Umbilical cord (tissue), 2 donors: ENCODE measurements around the gene NPIPB6. TPM values are rescaled to one million over a fixed set of nuclear protein-coding genes. Genes with fewer than 3 reads are reported as not detected.
"Not testable (repeated sequence)": the region's sequence is repeated elsewhere in the genome, so short reads cannot be mapped to it uniquely, and the experiment has no call there.

Experiments used
- DNase-seq: peaks from one replicate; pipeline ENCODE4 v3.0.0-alpha.2; 2015; ENCODE audit warnings: low spot score
- total RNA-seq: library from RNA; depleted of rRNA; stranded (reverse); fragments of >200 nt; gene quantifications from one replicate; pipeline ENCODE4 v1.2.3, GENCODE V29; 2014; ENCODE audit warnings: low replicate concordance; ENCODE audit not compliant: insufficient read depth

Gene NPIPB6
- not detected for total RNA-seq

- not testable (repeated sequence) for DNase-seq
Measured at GRCh38 chr16:28363408-28363807, at the start of gene NPIPB6. Gene NPIPB6, minus strand, starts transcription at chr16:28363508. Its CDS starts 686 bp downstream, at chr16:28362822.

GRCh38 chr16:28403220-28404072, 40.1 kb upstream of the NPIPB6 start, which contains the start of gene EIF3CL:
Gene EIF3CL, minus strand, starts transcription at chr16:28403841. Its CDS starts 223 bp downstream, at chr16:28403618.
- DNase-seq, result not testable (repeated sequence)

- not testable (repeated sequence) for DNase-seq
Measured at GRCh38 chr16:28392054-28392453, 28.7 kb upstream of the NPIPB6 start.

GRCh38 chr16:28382177-28382867, 19.0 kb upstream of the NPIPB6 start:
- not testable (repeated sequence) for DNase-seq

GRCh38 chr16:28377822-28378221, 14.5 kb upstream of the NPIPB6 start:
- not testable (repeated sequence) for DNase-seq

- not testable (repeated sequence) for DNase-seq
Measured at GRCh38 chr16:28377108-28377625, 13.9 kb upstream of the NPIPB6 start.

GRCh38 chr16:28375115-28375514, 11.8 kb upstream of the NPIPB6 start:
- DNase-seq, result not testable (repeated sequence)

- not testable (repeated sequence) for DNase-seq
Measured at GRCh38 chr16:28374281-28374680, 11.0 kb upstream of the NPIPB6 start.

- not testable (repeated sequence) for DNase-seq
Measured at GRCh38 chr16:28367926-28368325, 4.6 kb upstream of the NPIPB6 start.

GRCh38 chr16:28364268-28365173, 1.2 kb upstream of the NPIPB6 start:
- DNase-seq, result not testable (repeated sequence)

- DNase-seq, result not testable (repeated sequence)
Measured at GRCh38 chr16:28362600-28362999, 708 bp downstream of the NPIPB6 start.

- DNase-seq, result not testable (repeated sequence)
Measured at GRCh38 chr16:28338230-28338629, 25.1 kb downstream of the NPIPB6 start.

GRCh38 chr16:28336940-28337710, 26.2 kb downstream of the NPIPB6 start:
- DNase-seq, result not testable (repeated sequence)

- DNase-seq, result not testable (repeated sequence)
Measured at GRCh38 chr16:28335678-28336077, 27.6 kb downstream of the NPIPB6 start.

GRCh38 chr16:28332632-28333031, 30.7 kb downstream of the NPIPB6 start:
- DNase-seq, result not testable (repeated sequence)

- DNase-seq, result not testable (repeated sequence)
Measured at GRCh38 chr16:28330981-28331380, 32.3 kb downstream of the NPIPB6 start.

- not testable (repeated sequence) for DNase-seq
Measured at GRCh38 chr16:28330232-28330631, 33.1 kb downstream of the NPIPB6 start.

- DNase-seq, result no peak
Measured at GRCh38 chr16:28326881-28327610, 36.3 kb downstream of the NPIPB6 start.

- no peak for DNase-seq
Measured at GRCh38 chr16:28324887-28325279, 38.4 kb downstream of the NPIPB6 start.
